ENCODE results near the gene ALDOB. TPM values are rescaled to one million over a fixed set of nuclear protein-coding genes. Genes with fewer than 3 reads are reported as not detected.

Gene ALDOB
- total RNA-seq, 2 experiments from 2014 or later: not detected

GRCh38 chr9:101432171-101432570 lies 3.4 kb downstream of the ALDOB start:
- ChIA-PET POLR2A (no interaction called here), CTCF (no interaction called here)

GRCh38 chr9:101429736-101430135 lies 5.8 kb downstream of the ALDOB start:
- CTCF ChIA-PET: no interaction called here
- POLR2A ChIA-PET: no interaction called here

GRCh38 chr9:101428909-101429308 lies 6.7 kb downstream of the ALDOB start:
- CTCF ChIA-PET: no interaction called here

GRCh38 chr9:101427957-101428655 lies 7.5 kb downstream of the ALDOB start:
- ChIA-PET POLR2A (no interaction called here), CTCF (no interaction called here)

More at GRCh38 chr9:101428909-101429308, 6.7 kb downstream of the ALDOB start:
- POLR2A ChIA-PET: interaction anchor here (0.7 kb wide), 1 partner anchor 146 kb away, joined by 5 read pairs; no protein-coding TSS in a partner anchor

GRCh38 chr9:101427358-101427757 lies 8.2 kb downstream of the ALDOB start:
- ChIA-PET POLR2A (no interaction called here), CTCF (no interaction called here)

- CTCF ChIA-PET: no interaction called here
- POLR2A ChIA-PET: no interaction called here
Observed at GRCh38 chr9:101421653-101422065, 13.9 kb downstream of the ALDOB start.

- CTCF ChIA-PET: no interaction called here
- POLR2A ChIA-PET: no interaction called here
Observed at GRCh38 chr9:101419863-101420262, 15.7 kb downstream of the ALDOB start.

GRCh38 chr9:101418518-101419430 lies 16.8 kb downstream of the ALDOB start:
- CTCF ChIA-PET: no interaction called here
- POLR2A ChIA-PET: no interaction called here

- CTCF ChIA-PET: no interaction called here
Observed at GRCh38 chr9:101417977-101418376, 17.6 kb downstream of the ALDOB start.

GRCh38 chr9:101417389-101417788 lies 18.2 kb downstream of the ALDOB start:
- CTCF ChIA-PET: no interaction called here
- POLR2A ChIA-PET: no interaction called here

More at GRCh38 chr9:101417977-101418376, 17.6 kb downstream of the ALDOB start:
- POLR2A ChIA-PET: no interaction called here

GRCh38 chr9:101415578-101415977 lies 20.0 kb downstream of the ALDOB start:
- ChIA-PET POLR2A (no interaction called here), CTCF (no interaction called here)

GRCh38 chr9:101414839-101415238 lies 20.7 kb downstream of the ALDOB start:
- POLR2A ChIA-PET: no interaction called here
- CTCF ChIA-PET: no interaction called here

GRCh38 chr9:101409079-101409477 lies 26.5 kb downstream of the ALDOB start:
- POLR2A ChIA-PET: interaction anchor here (0.7 to 1.5 kb wide), 2 partner anchors 10 to 89 kb away, joined by 3 to 4 read pairs; partner anchors contain the start of genes MRPL50 and ZNF189
- CTCF ChIA-PET: no interaction called here

GRCh38 chr9:101408374-101409078 lies 27.0 kb downstream of the ALDOB start:
- CTCF ChIA-PET: no interaction called here
- POLR2A ChIA-PET: interaction anchor here (1.5 kb wide), 1 partner anchor 9 kb away, joined by 4 read pairs; the partner anchor contains the start of genes MRPL50 and ZNF189

GRCh38 chr9:101403516-101404285 lies 31.9 kb downstream of the ALDOB start:
- CTCF ChIA-PET: interaction anchor here (0.6 kb wide), 1 partner anchor 974 kb away, joined by 3 read pairs; no protein-coding TSS in a partner anchor
- POLR2A ChIA-PET: no interaction called here

GRCh38 chr9:101400120-101400519 lies 35.5 kb downstream of the ALDOB start:
- CTCF ChIA-PET: no interaction called here
- POLR2A ChIA-PET: interaction anchor here (1.6 kb wide), 1 partner anchor 8 kb away, joined by 4 read pairs; no protein-coding TSS in a partner anchor

GRCh38 chr9:101399643-101399970 lies 36.0 kb downstream of the ALDOB start:
- ChIA-PET POLR2A (interaction anchor here (1.5 to 1.6 kb wide), 2 partner anchors 9 to 134 kb away, joined by 4 read pairs; partner anchors contain the start of gene RNF20), CTCF (no interaction called here)

- POLR2A ChIA-PET: interaction anchor here (1.5 to 1.6 kb wide), 2 partner anchors 9 to 134 kb away, joined by 4 read pairs; partner anchors contain the start of gene RNF20
Observed at GRCh38 chr9:101398930-101399642, 36.5 kb downstream of the ALDOB start.

More at GRCh38 chr9:101398930-101399642, 36.5 kb downstream of the ALDOB start:
- CTCF ChIA-PET: interaction anchor here (1.0 kb wide), 1 partner anchor 134 kb away, joined by 4 read pairs; the partner anchor contains the start of gene RNF20

All from activated CD8-positive, alpha-beta memory T cell treated with anti-CD3 and anti-CD28 coated beads for 36 hours (primary cell).